Mononuclear cell (primary cell): ENCODE data around the gene B3GALT5. TPM values are rescaled to one million over a fixed set of nuclear protein-coding genes. Genes with fewer than 3 reads are reported as not detected.
"Not testable (repeated sequence)": the region's sequence is repeated elsewhere in the genome, so short reads cannot be mapped to it uniquely, and the experiment has no call there.

Source experiments
- H3K27me3 ChIP-seq: 2 replicates; pipeline ENCODE4 v1.6.0; 2011; ENCODE audit warnings: low read length, control low read depth; ENCODE audit not compliant: insufficient read depth
- H3K4me1 ChIP-seq: 2 replicates; pipeline ENCODE4 v1.5.1; 2011; ENCODE audit warnings: mild to moderate bottlenecking, low read length, control low read depth; ENCODE audit not compliant: insufficient read depth
- H3K4me3 ChIP-seq: 2 replicates; pipeline ENCODE4 v1.5.1; 2011; ENCODE audit warnings: mild to moderate bottlenecking, low read length, moderate library complexity
- H3K9me3 ChIP-seq: 2 replicates; pipeline ENCODE4 v1.5.1; 2011; ENCODE audit warnings: low read depth, mild to moderate bottlenecking, control low read depth, low read length
- total RNA-seq: library from RNA; depleted of rRNA; stranded (reverse); fragments of >200 nt; gene quantifications from one replicate; pipeline ENCODE4 v1.2.3, GENCODE V29; 2012

Gene B3GALT5
- total RNA-seq, 1 donor = not detected

GRCh38 chr21:39680216-39680615 is 67.5 kb downstream of the B3GALT5 start:
- Histone ChIP-seq H3K27me3 (no peaks in the 10 kb centered on the region), H3K4me1 (no peaks in the 10 kb centered on the region), H3K4me3 (no peak overlapping the region), H3K9me3 (no peaks in the 10 kb centered on the region)

- Histone ChIP-seq H3K4me1 (no peaks in the 10 kb centered on the region), H3K27me3 (no peaks in the 10 kb centered on the region), H3K9me3 (no peaks in the 10 kb centered on the region), H3K4me3 (no peak overlapping the region)
Measured at GRCh38 chr21:39681257-39681656, 68.5 kb downstream of the B3GALT5 start.

GRCh38 chr21:39681845-39682244 is 69.1 kb downstream of the B3GALT5 start:
- H3K4me1 ChIP-seq = no peaks in the 10 kb centered on the region
- no peak overlapping the region for H3K4me3 ChIP-seq
- H3K9me3 ChIP-seq = no peaks in the 10 kb centered on the region
- H3K27me3 ChIP-seq = no peaks in the 10 kb centered on the region

DNA sequence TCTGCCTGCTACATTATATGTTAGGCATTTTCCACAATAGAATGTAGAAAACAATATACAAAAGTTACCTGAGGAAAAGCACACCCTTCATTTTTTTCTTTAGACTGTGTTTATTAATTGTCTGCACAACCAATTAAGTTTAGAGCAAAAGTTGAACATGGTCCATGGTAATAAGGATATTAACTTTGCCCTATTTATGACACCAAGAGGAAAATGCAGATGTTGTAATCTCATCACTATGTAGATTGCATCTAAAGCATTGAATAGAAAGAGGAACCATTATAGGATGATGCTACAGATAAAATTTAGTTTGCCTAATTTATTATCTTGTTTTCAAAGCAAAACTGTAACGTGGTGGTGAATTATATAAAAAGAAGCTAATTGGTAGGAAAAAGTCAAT is 72.5 kb downstream of the B3GALT5 start:
- H3K4me1 ChIP-seq = no peaks in the 10 kb centered on the region
- H3K27me3 ChIP-seq = no peaks in the 10 kb centered on the region
- H3K4me3 ChIP-seq = no peak overlapping the region
- no peaks in the 10 kb centered on the region for H3K9me3 ChIP-seq

DNA sequence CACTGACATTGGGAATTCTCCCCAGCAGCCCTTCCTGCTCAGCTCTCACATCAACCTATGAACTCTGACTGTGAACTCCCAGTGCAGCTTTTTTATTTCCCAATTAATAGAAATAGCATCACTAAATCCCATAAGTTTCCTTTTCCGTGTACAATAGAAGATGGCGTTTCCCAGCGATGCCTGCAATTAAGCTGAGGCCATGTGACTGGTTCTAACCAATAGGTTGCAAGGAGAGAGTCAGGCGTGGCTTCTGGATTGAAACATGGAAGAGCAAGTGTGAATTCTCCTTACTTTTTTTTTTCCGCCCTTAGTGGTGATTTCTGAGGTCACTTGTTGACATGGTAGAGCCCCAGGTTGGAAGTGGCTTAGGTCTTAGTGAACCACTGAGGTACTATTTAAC is 73.3 kb downstream of the B3GALT5 start:
- no peaks in the 10 kb centered on the region for H3K4me1 ChIP-seq
- no peaks in the 10 kb centered on the region for H3K27me3 ChIP-seq
- H3K9me3 ChIP-seq = no peaks in the 10 kb centered on the region
- H3K4me3 ChIP-seq = no peak overlapping the region

DNA sequence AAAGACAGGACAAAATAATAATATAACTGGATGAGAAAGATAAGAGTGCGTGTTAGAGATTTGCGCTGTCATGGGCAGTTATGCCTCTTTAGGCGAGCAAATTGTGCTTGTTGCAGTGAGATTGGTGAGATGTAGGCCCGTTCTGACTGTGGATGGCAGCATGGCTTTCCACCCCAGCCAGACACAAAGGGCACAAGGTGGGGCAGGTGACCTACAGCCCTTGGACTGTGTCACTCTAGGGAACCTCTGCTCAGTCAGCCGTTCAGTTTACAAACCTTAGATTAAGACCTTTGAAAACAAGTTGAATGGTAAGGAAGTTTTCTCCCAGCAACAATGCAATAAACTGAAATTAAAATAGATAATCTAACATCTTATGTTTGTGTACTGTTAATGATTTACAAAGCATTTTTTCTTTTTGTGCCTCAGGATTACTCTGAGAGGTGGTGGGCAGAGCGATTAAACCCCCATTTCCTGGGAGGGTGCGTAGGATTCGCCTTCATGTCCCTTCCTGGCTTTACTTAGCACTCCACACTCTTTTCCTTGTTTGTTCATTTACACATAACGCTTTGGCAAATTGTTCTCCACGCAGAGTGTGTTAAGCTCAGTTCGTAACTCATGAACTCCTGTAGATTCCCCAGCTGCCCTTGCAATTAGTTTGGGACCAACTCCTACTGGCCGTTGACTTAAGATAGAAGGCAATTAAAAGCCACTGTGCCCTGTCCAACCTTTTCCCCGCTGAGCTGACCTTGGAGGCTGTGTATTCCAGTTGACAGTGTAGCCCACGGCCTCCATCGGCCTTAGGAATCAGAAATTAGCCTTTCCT is 74.1 kb downstream of the B3GALT5 start:
- no peak overlapping the region for H3K4me3 ChIP-seq
- no peaks in the 10 kb centered on the region for H3K9me3 ChIP-seq
- H3K4me1 ChIP-seq = no peaks in the 10 kb centered on the region
- H3K27me3 ChIP-seq = no peaks in the 10 kb centered on the region

GRCh38 chr21:39688010-39688409 is 75.3 kb downstream of the B3GALT5 start:
- Histone ChIP-seq H3K27me3 (no peaks in the 10 kb centered on the region), H3K9me3 (no peaks in the 10 kb centered on the region), H3K4me1 (no peaks in the 10 kb centered on the region), H3K4me3 (no peak overlapping the region)

DNA sequence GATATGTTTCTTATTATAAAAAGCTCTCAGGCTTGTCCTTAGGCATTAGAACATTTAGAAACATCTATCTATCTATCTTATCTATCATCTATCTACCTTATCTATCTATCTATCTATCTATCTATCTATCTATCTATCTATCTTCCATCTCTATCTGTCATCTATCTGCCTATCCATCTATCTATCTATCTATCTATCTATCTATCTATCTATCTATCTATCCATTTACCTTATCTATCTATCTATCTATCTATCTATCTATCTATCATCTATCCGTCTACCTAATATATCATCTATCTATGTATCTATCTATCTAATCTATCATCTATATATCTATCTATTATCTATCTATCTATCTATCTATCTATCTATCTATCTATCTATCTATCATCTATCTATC is 77.1 kb downstream of the B3GALT5 start:
- not testable (repeated sequence) for H3K27me3 ChIP-seq, H3K9me3 ChIP-seq, H3K4me3 ChIP-seq, H3K4me1 ChIP-seq

DNA sequence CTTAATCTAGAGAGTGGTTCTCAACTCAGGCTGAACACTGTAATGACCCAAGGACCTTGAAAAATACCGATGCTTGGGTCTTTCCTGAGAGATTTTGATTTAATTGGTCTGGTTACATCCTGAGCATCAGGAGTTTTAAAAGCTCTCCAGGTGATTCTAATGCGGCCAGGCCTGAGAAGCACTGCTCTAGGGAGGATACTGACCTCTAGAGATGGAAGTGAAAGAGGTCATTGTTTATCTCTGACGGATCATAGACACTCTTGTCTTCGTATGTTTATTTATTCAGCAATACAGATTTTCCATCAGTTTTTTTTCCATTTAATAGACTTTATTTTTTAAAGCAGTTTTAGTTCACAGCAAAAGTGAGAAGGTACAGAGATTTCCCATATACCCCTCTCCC is 77.7 kb downstream of the B3GALT5 start:
- Histone ChIP-seq H3K27me3 (no peaks in the 10 kb centered on the region), H3K9me3 (no peaks in the 10 kb centered on the region), H3K4me3 (no peak overlapping the region), H3K4me1 (no peaks in the 10 kb centered on the region)

GRCh38 chr21:39694750-39695149 is 82.0 kb downstream of the B3GALT5 start:
- Histone ChIP-seq H3K27me3 (no peaks in the 10 kb centered on the region), H3K9me3 (no peaks in the 10 kb centered on the region), H3K4me3 (no peak overlapping the region)

DNA sequence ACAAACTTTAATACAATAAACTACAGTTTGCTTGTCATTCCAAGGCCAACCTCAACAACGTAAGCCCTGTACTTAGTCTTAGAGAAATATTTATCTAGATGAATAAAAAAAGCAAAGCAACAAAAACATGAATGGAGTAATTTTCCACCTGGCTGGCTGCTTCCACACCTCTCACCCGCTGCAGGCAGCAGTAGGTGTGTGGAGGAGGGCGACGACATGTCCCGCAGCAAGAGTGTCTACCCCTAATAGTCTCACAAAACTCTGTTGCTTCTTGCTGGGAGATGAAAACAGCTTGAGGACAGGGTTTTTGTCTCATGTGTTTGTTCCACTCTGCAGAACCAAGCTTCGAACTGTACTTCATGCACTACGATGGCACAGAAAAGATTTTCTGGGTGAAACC is 83.5 kb downstream of the B3GALT5 start:
- Histone ChIP-seq H3K4me1 (no peaks in the 10 kb centered on the region), H3K4me3 (no peak overlapping the region), H3K27me3 (no peaks in the 10 kb centered on the region), H3K9me3 (no peaks in the 10 kb centered on the region)

More at GRCh38 chr21:39694750-39695149, 82.0 kb downstream of the B3GALT5 start:
- H3K4me1 ChIP-seq = no peaks in the 10 kb centered on the region

- H3K9me3 ChIP-seq = no peaks in the 10 kb centered on the region
- H3K27me3 ChIP-seq = no peaks in the 10 kb centered on the region
- H3K4me3 ChIP-seq = no peak overlapping the region
- no peaks in the 10 kb centered on the region for H3K4me1 ChIP-seq
Measured at GRCh38 chr21:39696618-39697017, 83.9 kb downstream of the B3GALT5 start.

DNA sequence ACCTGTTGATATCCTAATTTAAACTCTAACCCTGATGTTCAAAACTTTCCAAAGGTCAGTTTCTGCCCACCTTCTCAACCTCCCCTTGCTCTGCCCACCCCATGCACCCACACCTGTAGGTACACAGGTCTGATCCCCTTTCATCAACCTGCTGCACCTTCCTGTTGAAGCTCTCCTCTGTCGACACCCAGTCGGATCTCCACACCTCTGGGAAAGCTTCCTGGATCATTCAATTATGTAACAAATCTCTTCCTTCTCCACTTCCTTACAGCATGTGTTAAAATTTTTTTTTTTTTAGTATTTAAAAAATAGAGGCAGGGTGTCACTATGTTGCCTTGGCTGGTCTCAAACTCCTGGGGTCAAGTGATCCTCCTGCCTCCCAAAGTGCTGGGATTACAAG is 87.6 kb downstream of the B3GALT5 start:
- no peaks in the 10 kb centered on the region for H3K4me1 ChIP-seq
- no peaks in the 10 kb centered on the region for H3K27me3 ChIP-seq
- no peak overlapping the region for H3K4me3 ChIP-seq
- no peaks in the 10 kb centered on the region for H3K9me3 ChIP-seq

DNA sequence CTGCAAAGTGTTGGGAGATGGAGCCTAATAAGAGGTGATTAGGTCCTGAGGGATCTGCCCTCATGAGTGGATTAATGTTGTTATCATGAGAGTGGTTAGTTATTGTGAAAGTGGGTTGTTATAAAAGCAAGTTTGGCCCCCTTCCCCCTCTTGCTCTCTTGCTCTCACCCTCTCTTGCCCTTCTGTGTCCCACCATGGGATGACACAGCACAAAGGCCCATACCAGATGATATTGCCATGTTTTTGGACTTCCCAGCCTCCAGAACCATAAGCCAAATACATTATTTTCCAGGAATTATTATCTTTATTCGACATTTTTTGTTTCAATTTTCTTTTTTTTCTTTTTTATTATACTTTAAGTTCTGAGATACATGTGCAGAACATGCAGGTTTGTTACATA is 90.8 kb downstream of the B3GALT5 start:
- H3K9me3 ChIP-seq = no peaks in the 10 kb centered on the region
- no peaks in the 10 kb centered on the region for H3K4me1 ChIP-seq
- no peaks in the 10 kb centered on the region for H3K27me3 ChIP-seq
- no peak overlapping the region for H3K4me3 ChIP-seq

- H3K27me3 ChIP-seq = no peaks in the 10 kb centered on the region
- H3K4me3 ChIP-seq = no peak overlapping the region
- H3K4me1 ChIP-seq = no peaks in the 10 kb centered on the region
- no peaks in the 10 kb centered on the region for H3K9me3 ChIP-seq
Measured at GRCh38 chr21:39705849-39706248, 93.1 kb downstream of the B3GALT5 start.

GRCh38 chr21:39707316-39707715 is 94.6 kb downstream of the B3GALT5 start:
- Histone ChIP-seq H3K27me3 (no peaks in the 10 kb centered on the region), H3K9me3 (no peaks in the 10 kb centered on the region), H3K4me1 (no peaks in the 10 kb centered on the region), H3K4me3 (no peak overlapping the region)
